ENCODE results near the gene PKM.
"Not testable (repeated sequence)": the region's sequence is repeated elsewhere in the genome, so short reads cannot be mapped to it uniquely, and the experiment has no call there.

Gene PKM

DNA sequence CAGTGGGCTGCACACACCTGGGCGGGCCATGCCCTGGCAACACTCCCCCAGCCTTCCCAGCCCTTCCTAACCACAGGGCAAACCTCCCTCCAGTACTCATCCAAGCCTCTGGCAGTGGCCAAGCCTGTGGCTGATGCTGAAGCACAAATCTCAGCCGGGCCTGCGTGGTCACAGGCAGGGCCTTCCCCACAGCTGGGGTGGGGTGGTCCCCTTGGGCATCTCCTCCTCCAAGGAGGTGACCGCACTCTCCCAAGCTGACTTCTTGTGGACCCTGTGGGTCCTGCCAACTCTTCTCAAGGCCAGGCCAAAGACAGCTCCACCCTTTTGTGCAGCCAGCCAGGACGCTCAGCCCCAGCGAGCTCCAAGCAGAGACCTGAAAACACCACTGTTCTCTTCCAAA, 54.8 kb downstream of the PKM start:
- DNase-seq (ENCODE audit: low spot score): no peak

DNA sequence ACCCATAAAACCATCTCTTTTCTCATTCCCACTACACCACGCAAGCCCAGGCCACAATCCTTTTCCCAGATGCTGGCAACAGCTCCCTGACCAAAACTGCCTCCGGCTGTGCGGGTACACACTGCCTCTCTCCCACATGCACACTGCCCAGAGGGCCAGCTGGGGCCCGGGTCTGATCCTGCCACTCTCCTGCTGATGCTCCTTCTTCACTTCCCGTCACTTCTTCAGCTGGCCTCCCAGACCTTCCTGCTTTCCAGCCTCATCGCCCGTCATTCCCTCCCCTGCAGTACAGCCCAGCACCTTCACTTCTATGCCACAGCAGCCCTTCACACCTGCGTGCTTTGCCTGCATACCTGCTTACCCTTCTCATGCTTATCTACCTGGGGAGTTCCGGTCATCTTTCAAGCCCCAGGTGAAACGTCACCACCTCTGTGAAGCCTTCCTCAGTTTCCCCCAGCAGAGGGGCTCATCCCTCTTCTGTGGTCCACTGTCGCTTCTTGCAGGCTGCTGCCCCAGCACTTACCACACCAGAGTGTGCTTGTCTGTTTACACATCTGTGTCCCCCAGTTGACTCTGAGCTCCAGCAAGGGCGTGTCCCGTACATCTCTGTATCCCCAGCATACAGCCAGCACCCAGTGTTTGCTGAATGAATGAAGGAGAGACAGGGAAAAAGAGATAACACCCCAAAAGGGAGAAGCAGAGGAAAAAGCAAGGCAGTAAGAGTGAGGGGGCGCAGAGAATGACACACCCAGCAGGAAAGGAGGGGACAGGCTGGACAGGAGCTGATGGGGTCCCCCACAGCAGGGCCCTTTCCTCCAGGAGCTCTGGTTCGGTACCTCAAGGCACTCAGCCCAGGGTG, 55.6 kb downstream of the PKM start:
- no peak for DNase-seq (ENCODE audit: low spot score)

DNA sequence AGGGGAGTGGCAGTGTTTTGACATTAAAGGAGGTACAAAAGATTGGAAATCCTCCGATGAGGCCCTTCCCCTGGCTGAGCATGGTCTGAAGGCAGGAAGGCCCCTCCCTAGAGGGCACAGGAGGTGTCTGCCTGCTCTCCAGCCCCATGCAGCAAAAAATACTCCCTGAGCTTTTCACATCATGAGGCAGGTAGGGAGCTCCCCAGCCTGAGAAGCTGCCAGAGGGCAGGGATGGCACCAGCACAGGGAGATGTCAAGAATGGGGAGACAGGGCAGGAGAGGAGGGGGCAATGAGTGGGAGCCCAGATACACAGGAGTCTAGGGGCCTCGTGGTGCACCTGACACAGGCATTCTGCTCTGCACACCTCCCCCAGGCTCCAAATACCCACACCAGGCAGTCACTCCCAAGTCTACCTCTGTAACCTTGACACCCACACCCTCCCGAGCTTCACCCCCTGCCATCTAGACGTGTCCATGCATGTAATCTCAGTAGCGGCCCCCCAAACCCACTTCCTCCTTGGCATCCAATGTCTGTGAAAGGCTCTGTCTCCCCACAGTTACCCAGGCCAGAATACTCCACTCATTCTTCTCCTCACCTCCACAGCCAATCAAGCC, 56.3 kb downstream of the PKM start:
- DNase-seq (ENCODE audit: low spot score): no peak

GRCh38 chr15:72173864-72174550, 57.0 kb downstream of the PKM start:
- DNase-seq (ENCODE audit: low spot score): no peak

DNA sequence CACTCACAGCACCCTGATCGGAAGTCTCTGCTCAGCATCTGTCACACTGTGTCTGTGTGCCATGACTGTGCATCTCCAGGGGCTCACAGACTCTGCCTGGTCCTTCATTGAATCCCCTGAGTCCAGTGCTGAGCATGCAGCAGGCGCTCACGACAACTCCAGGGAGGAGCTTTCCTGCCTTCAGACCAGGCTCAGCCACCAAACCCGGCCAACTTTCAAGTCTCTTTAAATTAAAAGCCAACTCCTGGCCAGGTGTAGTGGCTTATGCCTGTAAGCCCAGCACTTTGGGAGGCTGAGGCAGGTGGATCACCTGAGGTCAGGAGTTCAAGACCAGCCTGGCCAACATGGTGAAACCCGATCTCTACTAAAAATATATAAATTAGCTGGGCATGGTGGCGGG, 57.6 kb downstream of the PKM start:
- DNase-seq (ENCODE audit: low spot score): no peak

DNA sequence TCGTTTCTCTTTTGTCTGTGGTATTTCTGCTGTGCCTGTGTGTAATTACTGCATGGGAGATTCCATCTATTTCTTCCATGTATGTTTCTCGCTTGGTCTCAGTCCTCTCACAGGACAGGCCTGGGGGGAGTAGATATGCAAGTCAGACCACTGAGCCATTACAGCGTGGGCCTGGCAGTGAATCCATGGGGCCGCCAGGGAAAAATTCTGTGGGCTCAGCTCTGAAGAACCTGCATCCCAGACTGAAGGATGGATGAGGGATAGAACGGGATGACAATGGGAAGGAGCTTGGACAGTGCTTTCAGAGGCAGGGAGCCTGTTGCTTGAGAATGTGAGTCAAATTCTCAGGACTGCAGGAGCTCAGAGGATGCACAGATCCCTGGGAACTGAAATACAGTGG, 58.2 kb downstream of the PKM start:
- no peak for DNase-seq (ENCODE audit: low spot score)

- DNase-seq (ENCODE audit: low spot score): not testable (repeated sequence)
These were observed 59.0 kb downstream of the PKM start for GRCh38 chr15:72171978-72172377.

DNA sequence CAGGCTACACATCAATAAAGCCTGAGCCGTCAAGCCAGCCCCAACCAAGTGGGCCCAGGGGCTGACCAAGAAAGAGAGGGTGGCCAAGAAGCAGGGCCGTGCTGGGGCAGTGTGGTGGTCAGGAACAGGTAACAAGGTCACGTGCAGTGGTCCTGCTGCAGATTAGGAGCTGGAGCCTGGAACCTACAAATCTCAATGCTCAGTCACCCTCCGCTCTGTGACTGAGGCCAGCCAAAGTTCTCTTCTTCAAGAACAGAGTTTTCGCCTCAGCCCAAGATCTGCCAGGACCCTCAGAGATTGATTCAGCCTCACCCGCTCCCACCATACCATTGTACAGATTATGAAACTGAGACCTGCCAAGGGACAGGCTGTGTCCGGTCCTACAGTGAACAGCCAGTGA, 60.3 kb downstream of the PKM start:
- no peak for DNase-seq (ENCODE audit: low spot score)

GRCh38 chr15:72169921-72170611, 60.9 kb downstream of the PKM start:
- DNase-seq (ENCODE audit: low spot score): no peak

GRCh38 chr15:72169236-72169920, 61.6 kb downstream of the PKM start:
- no peak for DNase-seq (ENCODE audit: low spot score)

- DNase-seq (ENCODE audit: low spot score): no peak
These were observed 62.2 kb downstream of the PKM start for GRCh38 chr15:72168808-72169190.

- DNase-seq (ENCODE audit: low spot score): no peak
These were observed 62.7 kb downstream of the PKM start for GRCh38 chr15:72168131-72168807.

DNA sequence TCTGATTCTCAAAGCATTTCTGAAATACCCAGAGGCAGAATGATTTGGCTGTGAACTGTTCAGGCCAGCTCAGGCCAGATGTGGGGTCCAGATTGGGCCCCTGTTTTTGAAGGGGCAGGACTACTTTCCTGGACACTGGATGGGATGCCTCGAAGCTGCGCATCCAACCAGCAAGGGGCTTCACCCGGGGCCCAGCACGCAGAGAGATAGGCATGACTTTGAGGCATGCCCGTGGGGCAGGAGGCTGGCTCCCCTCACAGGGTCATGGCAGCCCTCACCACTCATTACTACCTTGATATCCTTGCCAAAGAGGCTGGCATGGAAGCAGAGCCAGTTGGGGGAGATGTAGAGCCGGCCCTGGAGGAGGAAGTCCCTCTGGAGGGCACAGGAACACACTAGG, 63.5 kb downstream of the PKM start:
- DNase-seq (ENCODE audit: low spot score): no peak

DNA sequence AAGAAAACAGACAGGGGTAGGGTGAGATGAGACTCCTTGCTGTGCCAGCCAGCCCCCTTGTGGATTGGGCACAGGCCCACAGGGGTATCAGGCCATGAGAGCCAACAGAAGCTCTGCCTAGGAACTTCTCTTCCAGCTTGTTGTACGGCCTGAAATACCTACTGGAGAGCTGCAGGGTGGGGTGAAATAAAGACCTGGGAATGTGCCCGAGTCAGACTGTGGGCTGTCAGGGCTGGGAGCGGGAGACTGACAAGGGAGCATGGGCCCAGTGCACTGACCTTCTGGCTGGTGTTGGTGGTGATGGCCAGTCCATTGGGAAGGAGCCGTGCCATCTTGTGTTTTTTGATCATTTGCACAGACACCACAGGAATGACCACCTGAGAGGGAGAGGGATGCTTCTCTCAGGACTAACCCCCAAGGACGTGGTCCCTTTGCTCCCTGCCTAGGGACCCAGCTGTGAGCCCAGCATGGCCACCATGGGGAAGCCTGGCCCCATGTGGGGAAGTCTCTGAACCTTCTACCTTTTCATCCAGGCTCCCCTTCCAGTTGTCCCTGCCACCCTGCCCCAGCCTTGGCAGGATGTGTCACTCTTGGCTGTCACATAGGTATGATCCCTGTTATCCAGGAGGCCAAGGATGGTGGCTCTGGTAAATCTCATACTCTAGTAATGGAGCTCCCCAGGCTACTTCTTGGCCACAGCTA, 64.1 kb downstream of the PKM start:
- DNase-seq (ENCODE audit: low spot score): no peak

DNA sequence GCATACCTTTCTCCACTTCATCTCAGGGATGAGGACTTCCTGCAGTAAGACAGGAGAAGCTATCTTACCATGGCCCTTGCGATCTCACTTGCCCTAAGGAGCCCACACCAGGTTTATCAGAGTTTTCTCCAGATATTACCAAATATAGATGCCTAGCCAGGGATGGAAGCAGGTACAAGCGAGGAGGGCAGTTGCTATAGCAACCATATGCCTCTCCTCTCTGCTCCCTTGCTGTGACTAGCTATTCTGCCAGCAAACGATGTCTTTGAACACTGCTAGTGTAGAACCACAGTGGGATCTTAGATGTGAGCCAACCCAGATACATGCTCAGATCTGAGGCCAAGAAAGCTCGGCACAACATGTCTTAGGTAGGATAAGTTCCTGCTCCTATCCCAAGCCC, 67.3 kb downstream of the PKM start:
- no peak for DNase-seq (ENCODE audit: low spot score)

GRCh38 chr15:72162569-72162968, 68.4 kb downstream of the PKM start:
- DNase-seq (ENCODE audit: low spot score): no peak

- DNase-seq (ENCODE audit: low spot score): no peak
These were observed 69.4 kb downstream of the PKM start for GRCh38 chr15:72161361-72162132.

DNA sequence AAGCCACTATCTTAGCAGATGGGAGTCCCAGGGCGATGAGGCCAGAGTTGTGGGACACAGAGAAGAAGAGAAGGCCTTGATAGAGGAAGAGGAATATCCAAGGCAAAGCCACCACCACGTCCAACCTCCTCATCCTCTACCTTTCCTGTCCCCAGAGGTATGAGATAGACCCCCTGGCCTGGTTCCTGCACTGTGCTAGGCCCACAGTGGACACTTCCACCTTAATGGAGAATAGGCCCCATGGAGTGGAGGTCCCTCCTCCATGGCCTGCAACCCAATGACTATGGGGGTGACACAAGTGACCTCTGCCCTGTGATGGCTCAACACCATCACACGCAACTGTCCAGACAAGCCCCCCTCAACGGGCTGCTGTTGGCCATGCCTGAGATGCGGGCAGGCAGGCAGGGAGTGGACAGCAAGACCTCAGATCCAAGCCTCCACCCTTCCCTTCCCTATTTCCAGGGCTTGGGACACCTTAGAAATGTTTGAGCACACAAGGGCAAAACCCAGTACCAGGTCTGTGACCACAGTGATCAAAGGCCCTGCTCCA, 70.2 kb downstream of the PKM start:
- no peak for DNase-seq (ENCODE audit: low spot score)

DNA sequence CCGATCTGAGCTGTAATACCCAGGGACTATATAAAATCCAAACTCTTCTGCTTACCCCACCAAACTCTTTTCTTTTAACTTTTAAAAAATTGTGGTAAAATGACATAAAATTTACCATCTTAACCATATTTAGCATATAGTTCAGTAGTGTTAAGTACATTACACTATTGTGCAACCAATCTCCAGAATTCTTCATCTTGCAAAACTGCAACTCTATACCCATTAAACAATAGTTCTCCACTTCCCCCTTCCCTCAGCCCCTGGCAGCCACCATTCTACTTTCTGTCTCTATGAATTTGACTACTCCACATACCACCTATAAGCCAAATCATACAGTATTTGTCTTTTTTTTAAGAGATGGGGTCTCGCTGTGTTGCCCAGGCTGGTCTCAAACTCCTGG, 74.1 kb downstream of the PKM start:
- no peak for DNase-seq (ENCODE audit: low spot score)

All from AG08395 (cell line).